NCI-H1105 treated with DMSO at 0.1 percent for 48 hours (cell line): ENCODE results near the gene RNF183.
A peak's percentile ranks its signal among the peaks of the same experiment; 100 is the strongest.
"Not testable (repeated sequence)": the region's sequence is repeated elsewhere in the genome, so short reads cannot be mapped to it uniquely, and the experiment has no call there.

ENCODE experiments used
- DNase-seq: peaks from one replicate; lab custom pipeline; 2025; lab: John Stamatoyannopoulos, UW

Gene RNF183

DNA sequence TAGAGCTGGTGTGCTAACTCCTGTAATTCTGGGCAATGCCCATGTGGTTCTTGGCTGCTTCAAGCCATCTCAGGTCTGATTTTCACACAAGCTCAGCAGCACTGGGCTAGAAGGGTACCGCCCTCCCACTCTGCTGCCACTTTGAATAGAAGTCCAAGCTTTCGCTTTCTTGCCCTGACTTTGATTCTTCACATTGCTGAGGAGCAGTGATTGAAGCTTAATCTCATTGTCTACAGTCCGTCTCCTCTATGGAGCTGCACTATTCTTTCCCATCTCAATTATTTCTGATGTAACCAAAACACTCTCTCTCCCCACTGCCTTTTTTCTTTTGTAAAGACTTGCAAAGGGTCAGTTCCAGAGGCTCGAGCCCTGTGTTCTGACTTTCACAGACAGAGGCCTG is 12.9 kb upstream of the RNF183 start:
- no peak for DNase-seq

DNA sequence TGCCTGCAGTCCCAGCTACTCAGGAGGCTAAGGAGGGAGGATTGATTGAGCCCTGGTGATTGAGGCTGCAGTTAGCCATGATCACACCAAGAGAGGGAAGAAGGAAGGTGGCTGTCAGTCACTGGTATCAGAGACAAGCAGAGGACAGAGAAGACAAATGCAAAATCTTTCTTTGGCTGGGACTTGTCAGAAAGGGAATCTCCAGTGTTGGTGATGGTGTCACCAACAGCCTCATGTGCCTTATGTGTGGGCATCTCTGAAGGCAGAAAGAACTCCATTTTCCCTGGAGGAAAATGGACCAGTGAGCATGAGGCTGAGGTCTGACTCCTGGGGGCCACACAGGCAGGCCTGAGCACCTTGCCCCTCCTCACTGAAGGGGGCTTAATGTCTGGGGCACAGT is 12.1 kb upstream of the RNF183 start:
- no peak for DNase-seq

DNA sequence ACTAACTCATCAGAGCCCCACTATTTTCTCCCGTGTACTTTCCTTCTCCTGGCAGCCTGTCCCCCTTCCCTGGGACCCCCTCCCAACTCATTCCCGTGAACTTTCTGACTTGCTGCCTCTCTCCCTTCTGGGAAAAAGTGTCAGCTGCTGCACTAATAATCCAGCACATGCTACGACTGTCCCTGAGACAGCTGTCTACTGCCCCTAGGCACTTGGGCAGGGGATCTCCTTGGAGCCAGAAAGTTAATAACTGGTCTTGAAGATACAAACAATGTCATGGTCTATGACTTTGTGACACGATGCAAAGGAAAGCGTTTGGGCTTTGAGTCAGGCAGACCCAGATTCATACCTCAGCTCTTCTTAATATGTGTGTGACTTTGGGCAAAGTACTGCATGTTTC is 10.1 kb upstream of the RNF183 start:
- DNase-seq = no peak

DNA sequence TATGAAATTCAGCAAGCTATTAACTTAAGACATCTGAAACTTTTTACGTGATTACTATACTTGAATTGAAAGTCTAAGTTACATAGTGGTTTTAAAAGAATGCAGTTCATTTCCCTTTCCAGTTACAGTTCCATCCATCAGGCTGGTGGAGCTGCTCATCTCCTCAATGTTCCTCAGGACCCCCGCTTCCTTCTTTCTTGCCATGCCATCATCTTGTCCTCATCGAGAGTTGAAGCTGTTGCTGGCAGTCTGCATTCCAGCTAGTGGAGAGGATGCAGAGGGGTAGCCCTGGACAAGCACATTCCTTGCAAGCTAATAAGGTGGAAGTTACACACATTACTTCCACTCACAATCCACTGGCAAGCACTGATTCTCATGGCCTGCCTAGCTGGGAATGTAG is 8.8 kb upstream of the RNF183 start:
- no peak for DNase-seq

DNA sequence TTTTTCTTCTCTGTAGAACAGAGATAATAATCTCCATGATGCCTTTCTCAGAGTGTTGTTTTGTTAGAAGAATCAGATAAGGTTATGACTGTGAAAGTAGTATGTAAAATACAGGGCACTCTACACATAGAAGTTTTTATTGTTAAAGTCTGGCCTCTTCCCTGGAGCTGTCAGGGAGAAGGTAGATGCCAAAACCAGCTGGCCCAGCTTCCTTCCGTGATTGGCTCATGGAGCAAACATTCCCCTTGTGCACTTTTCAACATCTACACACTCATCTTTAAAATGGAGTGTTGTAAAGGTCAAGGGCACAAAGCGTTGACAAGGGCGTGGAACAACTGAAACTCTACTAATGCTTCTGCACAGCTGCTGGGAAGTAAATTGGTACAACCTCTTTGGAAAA is 7.4 kb upstream of the RNF183 start:
- DNase-seq = no peak

DNA sequence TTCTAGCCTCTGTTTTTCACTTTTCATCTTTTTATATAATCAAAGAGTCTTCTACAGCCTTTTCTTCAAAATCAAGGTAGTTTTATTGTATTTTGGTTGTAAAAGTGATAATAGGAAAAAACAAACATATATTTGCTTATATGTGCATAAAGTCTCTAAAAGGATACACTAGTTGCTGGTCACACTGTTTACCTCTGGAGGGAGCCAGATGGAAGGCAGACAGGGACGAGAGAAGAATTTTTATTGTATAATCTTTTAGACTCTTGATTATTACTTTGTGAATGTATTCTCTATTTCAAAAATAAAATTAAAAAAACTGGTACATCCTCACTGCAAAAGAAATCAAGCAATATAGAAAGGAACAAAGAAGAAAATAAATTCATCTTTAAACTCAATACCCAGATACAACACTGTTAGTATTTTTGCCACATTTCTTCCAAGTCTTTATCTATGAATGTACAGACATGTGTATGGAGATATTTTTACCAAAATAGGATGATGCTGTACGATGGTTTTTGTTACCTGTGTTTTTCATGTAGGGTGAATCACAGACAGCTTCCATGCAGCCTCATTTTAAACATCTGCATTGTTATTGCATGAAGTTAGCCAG is 6.1 kb upstream of the RNF183 start:
- DNase-seq = peak; percentile 48

DNA sequence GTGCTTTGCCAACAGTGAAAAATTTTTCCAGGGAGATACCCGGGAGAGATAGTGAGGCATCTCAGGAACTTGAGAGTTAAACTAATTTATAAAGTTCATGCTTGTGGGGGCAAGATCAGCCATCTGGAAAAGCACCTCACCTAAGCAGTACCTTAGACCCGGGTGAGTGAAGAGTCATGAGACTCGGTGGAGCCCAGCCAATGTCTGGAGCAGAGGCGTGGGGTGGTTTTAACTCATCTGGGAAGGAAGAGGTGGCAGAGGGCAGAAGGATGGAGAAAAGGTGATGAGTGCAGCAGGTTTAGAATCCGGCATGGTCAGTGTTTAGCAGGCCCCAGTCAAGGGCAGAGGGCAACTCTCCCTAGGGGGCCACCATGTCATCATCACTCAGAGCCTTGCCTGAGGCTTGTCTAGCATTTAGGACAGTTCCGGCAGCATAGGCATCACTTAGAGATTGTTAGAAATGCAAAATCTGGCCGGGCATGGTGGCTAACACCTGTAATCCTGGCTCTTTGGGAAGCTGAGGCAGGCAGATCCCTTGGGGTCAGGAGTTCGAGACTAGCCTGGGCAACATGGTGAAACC is 4.3 kb upstream of the RNF183 start:
- DNase-seq = no peak

DNA sequence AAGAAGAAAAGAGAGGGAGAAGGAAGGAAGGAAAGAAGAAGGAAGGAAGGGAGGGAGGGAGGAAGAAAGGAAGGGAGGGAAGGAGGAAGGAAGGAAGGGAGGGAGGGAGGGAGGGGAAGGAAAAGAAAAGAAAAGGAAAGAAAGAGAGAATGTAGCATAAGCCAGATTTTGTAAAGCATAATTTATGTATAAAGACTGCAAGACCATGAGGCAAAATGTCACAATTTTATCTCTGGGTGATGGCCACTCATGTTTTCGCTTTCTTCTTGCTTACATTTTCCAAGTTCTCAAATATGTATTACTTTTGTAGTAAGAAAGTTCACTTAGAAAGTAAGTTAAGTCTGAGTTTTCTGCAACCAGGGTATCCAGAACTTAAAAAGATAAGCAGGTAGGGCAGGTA is 3.4 kb upstream of the RNF183 start:
- DNase-seq = no peak

DNA sequence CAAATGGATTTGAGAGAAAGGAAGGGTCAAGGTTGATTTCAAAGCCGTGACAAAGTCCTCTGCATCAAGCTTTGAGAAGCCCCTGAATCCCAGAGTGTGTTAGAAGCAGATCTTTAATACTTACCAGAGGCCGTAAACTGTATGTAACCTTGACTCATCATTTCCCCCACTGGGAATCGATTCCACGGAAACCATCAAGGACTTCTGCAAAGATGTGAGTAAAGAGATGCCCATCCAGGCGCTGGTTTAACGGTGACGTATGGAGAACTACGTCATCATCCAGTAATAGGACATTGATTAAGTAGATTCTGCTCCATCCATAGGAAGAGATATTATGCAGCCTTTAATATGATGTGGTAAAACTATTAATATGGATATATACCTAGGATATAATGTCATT is 1.6 kb downstream of the RNF183 start:
- DNase-seq = no peak

DNA sequence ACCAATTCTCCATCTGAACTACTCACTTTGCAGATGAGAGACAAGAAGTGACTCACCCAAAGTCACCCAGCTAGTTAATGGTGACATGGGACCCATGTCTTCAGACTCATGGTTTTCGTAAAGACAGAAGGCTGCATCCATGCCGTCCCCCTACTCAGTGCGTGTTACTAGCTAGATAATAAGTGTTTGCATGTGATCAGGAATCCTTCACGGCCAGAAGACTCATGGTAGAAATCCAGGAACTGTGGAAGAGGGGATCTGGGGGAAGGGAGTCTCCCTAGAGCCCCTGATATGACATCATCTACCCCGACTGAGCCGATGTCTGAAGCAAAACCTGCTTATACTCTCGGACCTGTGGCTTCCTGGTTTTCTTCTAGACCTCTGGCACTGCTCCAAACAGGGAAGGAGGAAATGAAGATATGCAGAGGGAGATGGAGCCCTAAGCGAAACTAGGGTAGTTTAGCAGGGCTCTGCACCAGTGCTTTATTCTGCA is 3.3 kb downstream of the RNF183 start:
- peak; percentile 41 for DNase-seq

DNA sequence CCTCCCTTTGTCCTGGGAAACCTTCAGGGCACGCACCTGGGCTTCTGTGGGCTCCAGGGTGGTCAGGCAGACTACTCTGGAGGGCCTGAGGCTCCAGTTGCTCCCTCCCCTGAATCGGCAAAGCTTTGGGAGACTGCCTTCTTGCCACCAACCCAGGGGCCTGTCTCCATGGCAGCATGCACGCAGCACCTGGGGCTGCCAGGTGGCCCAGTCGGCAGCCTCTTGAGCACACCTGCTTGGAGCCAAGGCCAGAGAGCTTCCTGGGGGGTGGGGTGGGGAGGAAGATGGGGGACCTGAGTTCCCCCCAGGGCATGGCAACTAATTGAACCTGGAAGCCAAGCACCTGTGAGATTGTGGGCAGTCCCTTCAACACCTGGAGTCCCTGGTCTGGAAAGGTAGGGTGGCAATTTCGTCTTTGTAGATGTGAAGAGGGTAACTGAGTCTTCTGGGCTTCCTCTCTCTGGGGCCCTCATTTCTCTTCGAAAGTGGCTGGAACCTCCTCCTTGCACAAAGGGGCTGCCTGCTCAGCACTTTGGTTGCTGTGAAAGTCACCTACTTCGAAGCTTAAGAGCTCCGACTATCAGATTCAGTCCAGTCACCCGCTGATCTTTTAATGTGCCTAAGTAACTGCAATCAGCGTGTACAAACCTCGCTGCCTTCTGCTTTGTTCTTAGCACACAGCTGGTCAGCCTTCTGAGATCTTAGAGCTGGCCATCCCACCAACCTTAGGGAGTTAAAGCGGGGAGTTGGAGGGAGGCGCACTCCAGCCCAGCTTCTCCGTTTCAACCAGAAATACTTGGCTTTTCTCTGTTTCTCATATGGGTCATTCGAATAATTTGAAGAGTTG is 4.0 kb downstream of the RNF183 start:
- peak; percentile 97 for DNase-seq

DNA sequence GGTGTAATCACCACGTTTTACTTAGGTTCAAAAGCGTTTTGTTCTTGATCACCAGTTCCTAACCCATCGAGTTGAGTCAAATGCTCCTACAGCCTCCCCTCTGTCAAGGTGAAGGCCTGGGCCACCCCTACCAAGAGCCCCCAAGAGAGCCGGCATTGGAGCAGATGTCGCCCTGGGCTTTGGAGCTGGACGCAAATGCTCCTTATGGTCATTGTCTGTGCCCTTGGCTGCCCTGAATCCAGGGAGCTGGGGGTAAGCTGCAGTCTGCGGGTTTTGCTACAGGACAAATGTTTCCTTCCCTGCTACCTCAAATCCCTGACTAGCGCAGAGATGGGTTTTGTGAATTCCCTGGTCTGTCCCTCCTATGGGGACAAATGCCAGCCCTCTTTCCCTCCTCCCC is 4.9 kb downstream of the RNF183 start:
- DNase-seq = no peak

DNA sequence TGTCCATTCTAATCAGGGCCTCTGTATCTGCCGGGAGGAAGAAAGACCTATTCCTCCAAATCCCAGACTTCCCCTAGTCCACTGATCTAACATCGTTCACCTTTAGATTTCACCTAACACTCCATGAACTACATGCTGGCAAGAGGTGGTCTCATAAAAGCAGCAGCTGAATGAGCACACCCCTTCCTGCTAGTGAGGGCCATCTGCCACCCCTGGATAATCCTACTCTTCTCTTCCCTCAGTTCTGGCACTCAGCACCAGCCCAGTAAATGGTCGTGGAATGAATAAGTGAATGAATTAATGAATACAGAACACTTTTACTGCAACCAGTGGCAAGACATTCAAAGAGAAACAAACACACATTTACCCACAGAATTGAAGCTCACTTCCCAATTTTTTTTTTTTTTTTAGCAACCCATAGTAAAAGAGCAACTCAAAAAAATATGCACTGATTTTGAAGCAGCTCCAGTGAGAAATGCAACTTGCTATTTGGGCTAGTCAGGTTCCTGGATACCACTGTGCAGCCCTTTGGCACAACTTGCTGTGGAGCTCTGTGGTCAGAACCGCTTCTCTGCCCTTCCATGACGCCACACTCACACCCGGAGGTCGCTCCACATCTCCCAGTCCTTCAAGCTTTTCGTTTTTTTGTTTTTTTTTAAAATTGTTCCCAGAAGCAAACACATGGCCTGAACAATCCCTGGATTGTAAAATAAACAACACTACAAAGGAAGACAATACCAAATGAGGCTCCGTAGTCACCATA is 6.2 kb downstream of the RNF183 start:
- DNase-seq = peak; percentile 9

DNA sequence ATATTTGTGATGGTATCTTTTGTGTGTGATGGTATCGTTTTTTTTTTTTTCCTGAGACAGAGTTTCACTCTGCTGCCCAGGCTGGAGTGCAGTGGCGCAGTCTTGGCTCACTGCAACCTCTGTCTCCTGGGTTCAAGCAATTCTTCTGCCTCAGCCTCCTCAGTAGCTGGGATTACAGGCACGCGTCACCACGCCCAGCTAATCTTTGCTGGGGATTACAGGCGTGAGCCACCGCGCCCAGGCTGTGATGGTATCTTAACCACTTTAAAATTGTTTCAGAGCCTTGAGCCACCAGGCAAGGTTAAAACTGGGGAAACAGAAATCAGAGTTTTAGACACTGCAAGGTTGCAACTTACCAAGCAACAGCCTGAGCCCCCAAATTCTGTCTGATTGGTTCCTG is 6.9 kb downstream of the RNF183 start:
- not testable (repeated sequence) for DNase-seq

DNA sequence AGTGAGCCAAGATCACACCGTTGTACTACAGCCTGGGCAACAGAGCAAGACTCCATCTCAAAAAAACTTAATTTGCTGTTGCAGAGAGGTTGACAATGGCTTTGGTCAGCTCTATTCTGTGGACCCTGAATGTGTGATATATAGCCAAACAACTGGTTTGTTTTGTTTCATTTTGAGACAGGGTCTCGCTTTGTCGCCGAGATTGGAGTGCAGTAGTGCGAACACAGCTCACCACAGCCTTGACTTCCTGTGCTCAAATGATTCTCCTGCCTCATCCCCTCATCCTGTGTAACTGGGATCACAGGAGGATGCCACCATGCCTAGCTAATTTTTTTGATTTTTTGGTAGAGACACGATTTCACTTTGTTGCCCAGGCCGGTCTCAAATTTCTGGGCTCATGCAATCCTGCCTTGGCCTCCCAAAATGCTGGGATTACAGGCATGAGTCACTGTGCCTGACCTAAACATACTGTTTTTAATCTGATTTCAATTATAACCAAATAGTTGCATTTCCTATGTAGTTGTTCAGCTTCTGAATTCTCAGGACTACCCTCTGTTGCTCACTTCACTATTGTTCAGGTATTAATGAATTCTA is 9.8 kb downstream of the RNF183 start:
- DNase-seq = no peak

DNA sequence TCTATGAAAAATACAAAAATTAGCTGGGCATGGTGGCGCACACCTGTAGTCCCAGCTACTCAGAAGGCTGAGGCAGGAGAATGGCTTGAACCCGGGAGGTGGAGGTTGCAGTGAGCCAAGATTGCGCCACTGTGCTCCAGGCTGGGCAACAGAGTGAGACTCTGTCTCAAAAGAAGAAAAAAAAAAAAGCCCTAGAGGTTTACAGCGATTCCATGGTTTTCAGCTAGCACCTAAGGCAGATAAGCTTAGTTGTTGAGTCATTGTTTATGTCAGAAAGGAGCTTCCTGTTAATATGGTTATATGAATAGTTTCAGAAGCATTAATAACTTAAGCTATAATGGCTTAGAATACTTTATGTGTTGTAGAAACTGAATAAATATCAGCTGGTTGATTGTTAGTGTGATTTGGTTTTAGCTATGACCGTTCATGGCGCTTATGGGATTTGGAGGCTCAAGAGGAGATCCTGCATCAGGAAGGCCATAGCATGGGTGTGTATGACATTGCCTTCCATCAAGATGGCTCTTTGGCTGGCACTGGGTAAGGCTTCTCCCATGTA is 13.0 kb downstream of the RNF183 start:
- no peak for DNase-seq

DNA sequence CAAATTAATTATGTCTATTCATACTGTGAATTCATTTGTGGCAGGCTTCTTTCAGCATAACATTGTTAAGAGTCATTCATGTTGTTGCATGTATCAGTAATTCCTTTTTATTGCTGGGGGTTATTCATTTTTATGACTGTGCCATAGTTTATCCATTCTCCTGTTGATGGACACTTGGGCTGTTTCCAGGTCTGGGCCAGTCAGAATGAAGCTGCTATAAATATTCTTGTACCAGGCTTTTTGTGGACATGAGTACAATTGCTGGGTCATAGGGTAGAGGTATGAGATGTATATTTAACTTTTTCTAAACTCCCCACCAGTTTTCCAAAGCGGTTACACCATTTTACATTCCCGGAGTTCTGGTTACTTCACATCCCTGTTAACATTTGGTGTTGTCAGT is 14.1 kb downstream of the RNF183 start:
- DNase-seq = peak; percentile 30

DNA sequence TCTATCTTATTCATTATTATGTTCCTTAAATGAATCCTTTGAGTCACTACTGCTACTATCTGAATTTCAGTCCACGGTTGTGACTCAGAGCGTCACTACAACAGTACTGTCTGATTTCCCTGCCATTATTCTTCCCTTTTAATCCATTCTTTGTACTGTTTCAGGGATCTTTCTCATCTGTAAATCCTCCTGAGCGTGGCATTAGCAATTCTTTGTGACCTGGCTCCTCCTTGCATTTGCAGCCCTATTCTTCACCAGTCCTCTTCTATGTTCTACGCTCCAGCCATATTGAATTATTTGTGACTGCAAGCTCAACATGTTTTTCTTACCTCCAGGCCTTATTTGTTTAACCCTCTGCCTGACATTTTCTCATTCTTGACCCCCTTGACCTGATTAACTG is 21.8 kb downstream of the RNF183 start:
- no peak for DNase-seq

DNA sequence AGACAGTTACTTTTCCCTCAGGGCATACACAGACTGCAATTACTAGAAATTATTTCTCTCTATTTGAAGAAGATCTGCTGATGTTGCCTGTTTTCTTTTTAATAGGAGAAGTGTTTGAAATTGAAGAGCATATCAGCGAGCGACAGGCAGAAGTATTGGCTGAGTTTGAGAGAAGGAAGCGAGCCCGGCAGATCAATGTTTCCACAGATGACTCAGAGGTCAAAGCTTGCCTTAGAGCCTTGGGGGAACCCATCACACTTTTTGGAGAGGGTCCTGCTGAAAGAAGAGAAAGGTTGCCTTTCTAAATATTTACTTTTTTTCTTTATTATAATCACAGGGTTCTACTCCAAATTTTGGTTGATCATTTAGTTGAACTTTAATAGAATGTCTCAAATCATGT is 24.3 kb downstream of the RNF183 start:
- DNase-seq = no peak

DNA sequence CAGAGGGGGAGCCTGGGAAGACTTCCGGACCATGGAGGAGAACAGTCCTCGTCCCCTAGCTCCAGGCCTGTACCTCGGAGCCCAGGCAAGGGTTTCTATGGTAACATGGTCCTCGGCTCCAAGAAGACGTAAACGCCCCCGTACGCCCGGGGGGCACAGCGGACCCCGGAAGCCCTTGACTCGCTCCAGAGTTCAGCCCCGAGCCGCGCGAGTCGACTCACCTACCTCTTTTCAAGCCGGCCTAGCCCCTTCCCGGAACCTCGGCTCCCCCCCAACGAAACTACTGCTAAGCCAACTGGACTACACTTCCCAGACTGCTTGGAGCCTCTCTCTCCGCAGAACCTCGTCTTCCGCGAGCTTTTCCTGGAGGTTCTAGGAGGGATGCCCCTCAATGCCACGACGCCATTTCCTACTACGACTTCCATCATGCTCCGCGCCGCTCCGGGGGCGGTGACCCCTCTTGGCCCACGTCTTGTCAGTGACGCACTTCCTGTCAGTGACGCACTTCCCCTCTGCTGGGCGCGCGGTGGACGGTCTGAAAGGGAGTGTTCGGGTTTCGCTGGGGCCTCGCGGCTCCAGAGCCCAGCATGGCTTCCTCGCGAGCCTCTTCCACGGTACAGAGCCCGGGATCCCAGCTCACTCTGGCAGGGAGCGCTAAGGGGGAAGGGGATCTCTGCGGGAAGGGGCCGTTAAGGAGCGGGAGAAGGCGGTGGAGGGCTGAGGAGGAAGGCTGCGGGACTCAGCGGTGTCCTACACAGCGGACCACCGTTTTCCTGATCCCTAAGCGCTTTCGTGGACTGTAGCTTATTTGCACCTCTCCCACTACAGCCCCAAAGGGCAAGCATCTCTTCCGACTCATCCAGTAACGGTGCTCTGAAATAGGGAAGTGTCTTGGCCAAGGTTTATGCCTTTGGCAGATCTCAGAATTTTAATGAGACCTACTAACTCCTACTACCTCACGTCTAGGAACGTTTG is 27.7 kb downstream of the RNF183 start, which contains the start of the genes CDC26 and PRPF4:
TSS of gene CDC26 (minus strand) at position 416 of the 975 bp plus-strand sequence. CDS start 3,065 bp downstream, outside the sequence.
TSS of gene PRPF4 (plus strand) at position 502 of the 975 bp plus-strand sequence. CDS start at position 588, 86 bp downstream.
- DNase-seq = peak; percentile 97
